HCT116 (cell line): ENCODE measurements around the gene COX20. TPM values are rescaled to one million over a fixed set of nuclear protein-coding genes. Genes with fewer than 3 reads are reported as not detected.
A peak's percentile ranks its signal among the peaks of the same experiment; 100 is the strongest.

Source experiments
- ATAC-seq: fragments of 200-7000 bp; cut with Tn5 transposase; 2 replicates; pipeline ENCODE4 v1.9.1; 2020; ENCODE audit warnings: mild to moderate bottlenecking, moderate library complexity
- BruUV-seq: library from RNA; stranded (reverse); fragments of 400-500 nt; replicated peaks from 2 replicates; lab custom pipeline; 2021; lab: Mats Ljungman, UMichigan
- CTCF ChIA-PET: fragments of 300-600 bp; sonication (Branson Sonifier 250); formaldehyde crosslinking; loops from one replicate; lab custom pipeline; 2021; ENCODE audit warnings: antibody characterized with exemption; lab: Charles Lee
- POLR2A ChIA-PET: fragments of 300-600, 350-600 bp; sonication (Branson Sonifier 250); formaldehyde crosslinking; loops from one replicate; lab custom pipeline; 2021; ENCODE audit warnings: antibody characterized with exemption; lab: Charles Lee
- RAD21 ChIA-PET, 2 experiments: fragments of 300-600 bp; sonication (Branson Sonifier 250); formaldehyde crosslinking; loops; one replicate each; lab custom pipeline; 2023; ENCODE audit warnings: low total read pairs in 2 of 2; ENCODE audit not compliant: uncharacterized antibody in 2 of 2, unreplicated experiment in 2 of 2, low non-redundant PET in 1 of 2; lab: Charles Lee
- DNase-seq: peaks from one replicate; pipeline ENCODE4 v3.0.0-alpha.2; 2010; ENCODE audit warnings: low read depth, low spot score
- H2AFZ ChIP-seq: fragments of 200-600 bp; shearing (Covaris generic), sonication (generic); 2 replicates; pipeline ENCODE4 v1.6.1; 2017; ENCODE audit warnings: low read depth, mixed run types, mixed read lengths, antibody characterized with exemption, low read length; ENCODE audit not compliant: poor library complexity, severe bottlenecking
- H3K27ac ChIP-seq: 2 replicates; pipeline ENCODE4 v1.5.1; 2012; ENCODE audit warnings: low read depth, low read length
- H3K27me3 ChIP-seq: fragments of 200-600 bp; sonication (generic); 2 replicates; pipeline ENCODE4 v1.6.1; 2016; ENCODE audit warnings: mixed run types, low read length, mixed read lengths; ENCODE audit not compliant: insufficient read depth
- H3K36me3 ChIP-seq, 2 experiments: fragments of 200-500 bp in 1 of 2; fragments of 200-600 bp in 1 of 2; sonication (Bioruptor generic) in 1 of 2; sonication (generic) in 1 of 2; 2 replicates each; pipeline versions ENCODE4 v1.5.1 to v1.6.1; 2014 to 2016; ENCODE audit warnings: low read length in 2 of 2, inconsistent platforms in 1 of 2, mixed read lengths in 1 of 2, mixed run types in 1 of 2; ENCODE audit not compliant: insufficient read depth in 2 of 2, control insufficient read depth in 1 of 2
- H3K4me1 ChIP-seq, 2 experiments: fragments of 200-600 bp in 1 of 2; sonication (generic) in 1 of 2; 2 replicates each; pipeline versions ENCODE4 v1.5.1 to v1.6.1; 2012 to 2017; ENCODE audit warnings: low read length in 2 of 2, inconsistent platforms in 1 of 2, mild to moderate bottlenecking in 1 of 2, mixed read lengths in 1 of 2, mixed run types in 1 of 2, moderate library complexity in 1 of 2; ENCODE audit not compliant: insufficient read depth in 2 of 2, control insufficient read depth in 1 of 2
- H3K4me2 ChIP-seq: fragments of 200-600 bp; sonication (generic); 2 replicates; pipeline ENCODE4 v1.6.1; 2017; ENCODE audit warnings: mixed run types, low read length, mixed read lengths
- H3K4me3 ChIP-seq, 2 experiments: fragments of 200-600 bp in 1 of 2; sonication (generic) in 1 of 2; replicated peaks in 1 of 2; 2 replicates each; pipeline ENCODE4 v1.5.1; 2011 to 2016; ENCODE audit warnings: low read length in 2 of 2, control low read depth in 1 of 2, low read depth in 1 of 2, mild to moderate bottlenecking in 1 of 2, mixed read lengths in 1 of 2, mixed run types in 1 of 2
- H3K79me2 ChIP-seq: fragments of 200-600 bp; sonication (generic); 2 replicates; pipeline ENCODE4 v1.6.1; 2017; ENCODE audit warnings: mild to moderate bottlenecking, mixed run types, low read length, moderate library complexity, mixed read lengths; ENCODE audit not compliant: insufficient read depth
- H3K9ac ChIP-seq: fragments of 200-600 bp; sonication (generic); 2 replicates; pipeline ENCODE4 v1.6.1; 2016; ENCODE audit warnings: low read length, mixed read lengths
- H3K9me2 ChIP-seq: fragments of 200-600 bp; sonication (generic), shearing (Covaris generic); 2 replicates; pipeline ENCODE4 v1.6.1; 2017; ENCODE audit warnings: mixed run types, mild to moderate bottlenecking, moderate library complexity; ENCODE audit not compliant: insufficient read depth
- H3K9me3 ChIP-seq, 2 experiments: fragments of 200-500 bp in 1 of 2; fragments of 200-600 bp in 1 of 2; sonication (Bioruptor generic) in 1 of 2; sonication (generic) in 1 of 2; 2 replicates each; pipeline ENCODE4 v1.6.1; 2014 to 2017; ENCODE audit warnings: low read length in 2 of 2, mixed read lengths in 2 of 2, inconsistent platforms in 1 of 2, low read depth in 1 of 2, mild to moderate bottlenecking in 1 of 2, mixed run types in 1 of 2, moderate library complexity in 1 of 2; ENCODE audit not compliant: control insufficient read depth in 1 of 2, insufficient read depth in 1 of 2
- H4K20me1 ChIP-seq: fragments of 200-600 bp; sonication (generic), shearing (Covaris generic); 2 replicates; pipeline ENCODE4 v1.6.1; 2017; ENCODE audit warnings: mixed run types, mild to moderate bottlenecking, moderate library complexity; ENCODE audit not compliant: insufficient read depth
- CBX3 ChIP-seq: IDR thresholded peaks from 2 replicates; pipeline ENCODE4 v1.6.1; 2012; ENCODE audit warnings: low read depth
- CEBPB ChIP-seq: IDR thresholded peaks from 2 replicates; pipeline ENCODE4 v1.6.1; 2012; ENCODE audit warnings: low read depth
- EGR1 ChIP-seq: IDR thresholded peaks from 2 replicates; pipeline ENCODE4 v1.6.1; 2012; ENCODE audit warnings: low read depth
- ELF1 ChIP-seq: IDR thresholded peaks from 2 replicates; pipeline ENCODE4 v1.6.1; 2012; ENCODE audit warnings: low read depth, borderline replicate concordance
- EZH2 ChIP-seq: fragments of 200-600 bp; sonication (generic); IDR thresholded peaks from 2 replicates; pipeline ENCODE4 v1.6.1; 2017; ENCODE audit warnings: antibody characterized with exemption, mixed run types
- EZH2phosphoT487 ChIP-seq: fragments of 200-600 bp; IDR thresholded peaks from 2 replicates; pipeline ENCODE4 v1.6.1; 2018; ENCODE audit warnings: antibody characterized with exemption, borderline replicate concordance
- FOSL1 ChIP-seq: IDR thresholded peaks from 2 replicates; pipeline ENCODE4 v1.6.1; 2012; ENCODE audit warnings: low read depth
- POLR2A ChIP-seq: IDR thresholded peaks from 2 replicates; pipeline ENCODE4 v1.7.0; 2011; ENCODE audit warnings: borderline replicate concordance; ENCODE audit not compliant: insufficient read depth, insufficient read length; ENCODE audit errors: extremely low read depth
- RAD21 ChIP-seq: IDR thresholded peaks from 2 replicates; pipeline ENCODE4 v1.6.1; 2012; ENCODE audit warnings: low read depth, mild to moderate bottlenecking
- REST ChIP-seq: IDR thresholded peaks from 2 replicates; pipeline ENCODE4 v1.6.1; 2012; ENCODE audit warnings: low read depth
- SIN3A ChIP-seq: IDR thresholded peaks from 2 replicates; pipeline ENCODE4 v1.6.1; 2012; ENCODE audit warnings: low read depth
- SP1 ChIP-seq: IDR thresholded peaks from 2 replicates; pipeline ENCODE4 v1.6.1; 2012; ENCODE audit warnings: low read depth
- SRF ChIP-seq: IDR thresholded peaks from 2 replicates; pipeline ENCODE4 v1.6.1; 2012; ENCODE audit warnings: low read depth
- TCF7L2 ChIP-seq: IDR thresholded peaks from 2 replicates; pipeline ENCODE4 v1.7.0; 2011; ENCODE audit warnings: borderline replicate concordance, inconsistent platforms; ENCODE audit not compliant: insufficient read depth, insufficient read length; ENCODE audit errors: extremely low read depth
- ZBTB33 ChIP-seq: IDR thresholded peaks from 2 replicates; pipeline ENCODE4 v1.6.1; 2011; ENCODE audit warnings: mild to moderate bottlenecking, low read length, moderate library complexity; ENCODE audit not compliant: insufficient replicate concordance; ENCODE audit errors: extremely low read depth
- ZFX ChIP-seq: fragments of 450-650 bp; IDR thresholded peaks from 2 replicates; pipeline ENCODE4 v1.6.1; 2017
- ZNF274 ChIP-seq: fragments of 200-500 bp; sonication (Bioruptor generic); IDR thresholded peaks from 2 replicates; pipeline ENCODE4 v1.6.1; 2014; ENCODE audit warnings: mild to moderate bottlenecking, low read depth, low read length, inconsistent platforms
- intact Hi-C: fragments of 100-400 bp; cut with micrococcal nuclease; formaldehyde crosslinking; loops from 2 replicates; pipeline ENCODE4 v1.10.0; 2022
- total RNA-seq: library from RNA; stranded (reverse); gene quantifications from one replicate; pipeline ENCODE4 v1.2.1, GENCODE V29; 2021; ENCODE audit not compliant: unreplicated experiment
- TF ChIP-seq, protein P1 (sequence below), 3 experiments: fragments of 200-600 bp in 1 of 3; sonication (generic) in 1 of 3; IDR thresholded peaks in 2 of 3; conservative IDR thresholded peaks in 1 of 3; 2 replicates each; pipeline ENCODE4 v1.5.1; 2012 to 2017; ENCODE audit warnings: low read depth in 2 of 3, low read length in 2 of 3, antibody characterized with exemption in 1 of 3, borderline replicate concordance in 1 of 3, control low read depth in 1 of 3, mild to moderate bottlenecking in 1 of 3, mixed read lengths in 1 of 3, mixed run types in 1 of 3, moderate library complexity in 1 of 3; ENCODE audit not compliant: insufficient read depth in 1 of 3
- TF ChIP-seq, protein P2 (sequence below): IDR thresholded peaks from 2 replicates; pipeline ENCODE4 v1.6.1; 2012

Gene COX20
- total RNA-seq, 1 experiment from 2014 or later, result 48.1 TPM

GRCh38 chr1:244862699-244863490 lies 27.4 kb downstream of the COX20 start:
- H3K9me3 ChIP-seq, result no peaks in the 10 kb centered on the region
- H4K20me1 ChIP-seq, result peaks cover 49% of the 10 kb centered on the region
- ChIA-PET CTCF (interaction anchor here (2.7 kb wide), 1 partner anchor 179 kb away, joined by 14 read pairs; no protein-coding TSS in a partner anchor), RAD21 (interaction anchor here in 1 of 2 experiments (0.7 kb wide), 1 partner anchor 28 kb away, joined by 4 read pairs; no protein-coding TSS in a partner anchor), POLR2A (interaction anchor here (0.6 to 1.3 kb wide), 6 partner anchors 9 to 145 kb away, joined by 3 to 4 read pairs (median 3); no protein-coding TSS in a partner anchor)
- H2AFZ ChIP-seq, result no peak overlapping the region
- peak overlapping the region; percentile 93 to 98 for H3K4me3 ChIP-seq
- peaks cover 63% of the 10 kb centered on the region for H3K79me2 ChIP-seq
- peak overlapping the region; percentile 87 for H3K4me2 ChIP-seq
- no peaks in the 10 kb centered on the region for H3K9me2 ChIP-seq
- intact Hi-C loops, result loop anchor here (5.0 kb wide), 1 partner anchor 179 kb away; no protein-coding TSS in a partner anchor
- no peaks in the 10 kb centered on the region for H3K27me3 ChIP-seq
- peak overlapping the region; percentile 94 for H3K27ac ChIP-seq
- no TSS peak for BruUV-seq
- H3K36me3 ChIP-seq, result peaks cover 43 to 48% of the 10 kb centered on the region in 2 experiments
- peak overlapping the region; percentile 95 for H3K9ac ChIP-seq
- ATAC-seq, result peak; percentile 76
- DNase-seq, result peak; percentile 78
- peaks cover 18 to 25% of the 10 kb centered on the region in 2 experiments for H3K4me1 ChIP-seq
- peak; percentile 55 for TF ChIP-seq SIN3A
- TF ChIP-seq ZNF274, result no peak
- no peak for TF ChIP-seq EZH2phosphoT487
- TF ChIP-seq, protein P1, sequence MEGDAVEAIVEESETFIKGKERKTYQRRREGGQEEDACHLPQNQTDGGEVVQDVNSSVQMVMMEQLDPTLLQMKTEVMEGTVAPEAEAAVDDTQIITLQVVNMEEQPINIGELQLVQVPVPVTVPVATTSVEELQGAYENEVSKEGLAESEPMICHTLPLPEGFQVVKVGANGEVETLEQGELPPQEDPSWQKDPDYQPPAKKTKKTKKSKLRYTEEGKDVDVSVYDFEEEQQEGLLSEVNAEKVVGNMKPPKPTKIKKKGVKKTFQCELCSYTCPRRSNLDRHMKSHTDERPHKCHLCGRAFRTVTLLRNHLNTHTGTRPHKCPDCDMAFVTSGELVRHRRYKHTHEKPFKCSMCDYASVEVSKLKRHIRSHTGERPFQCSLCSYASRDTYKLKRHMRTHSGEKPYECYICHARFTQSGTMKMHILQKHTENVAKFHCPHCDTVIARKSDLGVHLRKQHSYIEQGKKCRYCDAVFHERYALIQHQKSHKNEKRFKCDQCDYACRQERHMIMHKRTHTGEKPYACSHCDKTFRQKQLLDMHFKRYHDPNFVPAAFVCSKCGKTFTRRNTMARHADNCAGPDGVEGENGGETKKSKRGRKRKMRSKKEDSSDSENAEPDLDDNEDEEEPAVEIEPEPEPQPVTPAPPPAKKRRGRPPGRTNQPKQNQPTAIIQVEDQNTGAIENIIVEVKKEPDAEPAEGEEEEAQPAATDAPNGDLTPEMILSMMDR (IDR thresholded peaks at IDR 0.05 in 2 of 3, conservative IDR thresholded peaks at IDR 0.05 in 1 of 3; ENCODE audit: borderline replicate concordance in 1 of 3, insufficient read depth in 1 of 3, low read depth in 2 of 3, low read length in 2 of 3), result no peak
- peak; percentile 89 for TF ChIP-seq TCF7L2
- TF ChIP-seq, protein P2, sequence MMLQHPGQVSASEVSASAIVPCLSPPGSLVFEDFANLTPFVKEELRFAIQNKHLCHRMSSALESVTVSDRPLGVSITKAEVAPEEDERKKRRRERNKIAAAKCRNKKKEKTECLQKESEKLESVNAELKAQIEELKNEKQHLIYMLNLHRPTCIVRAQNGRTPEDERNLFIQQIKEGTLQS, result no peak
- TF ChIP-seq ELF1, result no peak
- peak; percentile 72 for TF ChIP-seq SP1
- TF ChIP-seq POLR2A, result no peak
- TF ChIP-seq CBX3, result peak; percentile 58; the same call in 1 of the 2 replicates
- TF ChIP-seq FOSL1, result no peak
- no peak for TF ChIP-seq SRF
- TF ChIP-seq EGR1, result peak; percentile 44
- TF ChIP-seq RAD21, result no peak
- no peak for TF ChIP-seq ZFX
- TF ChIP-seq ZBTB33, result no peak
- peak; percentile 94 for TF ChIP-seq CEBPB
- TF ChIP-seq REST, result no peak
- no peak for TF ChIP-seq EZH2
